Activated CD8-positive, alpha-beta T cell treated with anti-CD3 and anti-CD28 coated beads for 36 hours (primary cell): ENCODE data around the gene ITSN1. TPM values are rescaled to one million over a fixed set of nuclear protein-coding genes. Genes with fewer than 3 reads are reported as not detected.

Experiments
- ATAC-seq: fragments of 200-7000 bp; cut with Tn5 transposase; one replicate; pipeline ENCODE4 v1.10.0; 2021; ENCODE audit warnings: mild to moderate bottlenecking, moderate library complexity
- CTCF ChIA-PET: fragments of 350-600 bp; sonication (Branson Sonifier 250); formaldehyde crosslinking; loops from one replicate; lab custom pipeline; 2021; ENCODE audit warnings: antibody characterized with exemption; lab: Charles Lee
- POLR2A ChIA-PET: fragments of 350-600 bp; sonication (Branson Sonifier 250); formaldehyde crosslinking; loops from one replicate; lab custom pipeline; 2021; ENCODE audit warnings: antibody characterized with exemption; lab: Charles Lee
- DNase-seq: peaks from one replicate; pipeline ENCODE4 v3.0.0-alpha.2; 2020
- H3K27ac Mint-ChIP-seq: one replicate; pipeline ENCODE4 v1.8.0; 2021; ENCODE audit warnings: mild to moderate bottlenecking, mixed read lengths
- H3K27me3 Mint-ChIP-seq: one replicate; pipeline ENCODE4 v1.8.0; 2021; ENCODE audit warnings: mixed read lengths
- H3K36me3 Mint-ChIP-seq: one replicate; pipeline ENCODE4 v1.8.0; 2021; ENCODE audit warnings: low read depth, mixed read lengths
- H3K4me1 Mint-ChIP-seq: one replicate; pipeline ENCODE4 v1.8.0; 2021; ENCODE audit warnings: low read depth, mixed read lengths
- H3K4me3 Mint-ChIP-seq: one replicate; pipeline ENCODE4 v1.8.0; 2021; ENCODE audit warnings: mild to moderate bottlenecking, moderate library complexity, mixed read lengths
- H3K9me3 Mint-ChIP-seq: one replicate; pipeline ENCODE4 v1.8.0; 2021; ENCODE audit warnings: mixed read lengths
- CTCF ChIP-seq: fragments of 200-600 bp; IDR thresholded peaks from one replicate; pipeline ENCODE4 v1.8.0; 2022; ENCODE audit warnings: antibody characterized with exemption, mild to moderate bottlenecking
- intact Hi-C: fragments of 100-400 bp; cut with micrococcal nuclease; formaldehyde crosslinking; loops from one replicate; pipeline ENCODE4 v1.10.0; 2022
- total RNA-seq, 2 experiments: library from RNA; stranded (reverse); gene quantifications; one replicate each; pipeline ENCODE4 v1.2.3, GENCODE V29; 2021

Gene ITSN1
- total RNA-seq, 2 experiments from 2014 or later = 4.4 to 4.7 TPM

GRCh38 chr21:33841561-33841960 is 199.3 kb downstream of the ITSN1 start:
- POLR2A ChIA-PET = no interaction called here
- Mint-ChIP-seq H3K4me1 (no peaks in the 10 kb centered on the region), H3K9me3 (no peaks in the 10 kb centered on the region), H3K27me3 (no peaks in the 10 kb centered on the region), H3K36me3 (no peaks in the 10 kb centered on the region), H3K4me3 (no peak overlapping the region), H3K27ac (no peak overlapping the region)
- ATAC-seq (no peak), DNase-seq (no peak)
- intact Hi-C loops = no loop called here
- TF ChIP-seq CTCF = no peak
- CTCF ChIA-PET = no interaction called here

- CTCF ChIA-PET = no interaction called here
- no peak for ATAC-seq
- H3K27me3 Mint-ChIP-seq = no peaks in the 10 kb centered on the region
Observed at GRCh38 chr21:33843216-33843615, 200.9 kb downstream of the ITSN1 start.

GRCh38 chr21:33844104-33844889 is 202.0 kb downstream of the ITSN1 start:
- TF ChIP-seq CTCF = no peak
- no peaks in the 10 kb centered on the region for H3K4me1 Mint-ChIP-seq
- intact Hi-C loops = no loop called here
- no peak overlapping the region for H3K4me3 Mint-ChIP-seq
- DNase-seq (no peak), ATAC-seq (no peak)
- H3K27ac Mint-ChIP-seq = no peak overlapping the region
- no peaks in the 10 kb centered on the region for H3K27me3 Mint-ChIP-seq
- H3K9me3 Mint-ChIP-seq = no peaks in the 10 kb centered on the region
- CTCF ChIA-PET = no interaction called here
- no peaks in the 10 kb centered on the region for H3K36me3 Mint-ChIP-seq
- POLR2A ChIA-PET = no interaction called here

More at GRCh38 chr21:33843216-33843615, 200.9 kb downstream of the ITSN1 start:
- no peaks in the 10 kb centered on the region for H3K36me3 Mint-ChIP-seq
- no peaks in the 10 kb centered on the region for H3K4me1 Mint-ChIP-seq
- TF ChIP-seq CTCF = no peak
- DNase-seq = no peak
- POLR2A ChIA-PET = no interaction called here
- H3K4me3 Mint-ChIP-seq = no peak overlapping the region
- no peak overlapping the region for H3K27ac Mint-ChIP-seq
- intact Hi-C loops = no loop called here
- no peaks in the 10 kb centered on the region for H3K9me3 Mint-ChIP-seq

- intact Hi-C loops = no loop called here
- Mint-ChIP-seq H3K4me1 (no peaks in the 10 kb centered on the region), H3K27me3 (no peaks in the 10 kb centered on the region), H3K27ac (no peak overlapping the region), H3K36me3 (no peaks in the 10 kb centered on the region), H3K9me3 (no peaks in the 10 kb centered on the region), H3K4me3 (no peak overlapping the region)
- TF ChIP-seq CTCF = no peak
- CTCF ChIA-PET = no interaction called here
- POLR2A ChIA-PET = no interaction called here
- ATAC-seq = no peak
- no peak for DNase-seq
Observed at GRCh38 chr21:33844890-33845205, 202.5 kb downstream of the ITSN1 start.

- Mint-ChIP-seq H3K9me3 (no peaks in the 10 kb centered on the region), H3K4me1 (no peaks in the 10 kb centered on the region), H3K4me3 (no peak overlapping the region), H3K36me3 (no peaks in the 10 kb centered on the region), H3K27me3 (no peaks in the 10 kb centered on the region), H3K27ac (no peak overlapping the region)
- POLR2A ChIA-PET = no interaction called here
- CTCF ChIA-PET = no interaction called here
- TF ChIP-seq CTCF = no peak
- intact Hi-C loops = no loop called here
- DNase-seq = no peak
- ATAC-seq = no peak
Observed at GRCh38 chr21:33846141-33846540, 203.8 kb downstream of the ITSN1 start.
